WTC11 (cell line): Measurements from ENCODE around the gene RING1. TPM values are rescaled to one million over a fixed set of nuclear protein-coding genes. Genes with fewer than 3 reads are reported as not detected.

Source experiments
- ATAC-seq: fragments of 200-7000 bp; cut with Tn5 transposase; 2 replicates; pipeline ENCODE4 v1.10.0; 2021; ENCODE audit warnings: mild to moderate bottlenecking, moderate library complexity
- CTCF ChIA-PET: fragments of 300-600 bp; sonication (Branson Sonifier 250); formaldehyde crosslinking; loops from one replicate; lab custom pipeline; 2021; ENCODE audit warnings: antibody characterized with exemption; lab: Charles Lee
- POLR2A ChIA-PET: fragments of 350-600 bp; sonication (Branson Sonifier 250); formaldehyde crosslinking; loops from one replicate; lab custom pipeline; 2021; ENCODE audit warnings: antibody characterized with exemption; lab: Charles Lee
- DNase-seq: peaks from one replicate; pipeline ENCODE4 v3.0.0; 2021; ENCODE audit warnings: low spot score
- H3K27ac Mint-ChIP-seq: 2 replicates; pipeline ENCODE4 v1.8.0; 2021; ENCODE audit warnings: mixed read lengths
- H3K27me3 Mint-ChIP-seq: 2 replicates; pipeline ENCODE4 v1.8.0; 2021; ENCODE audit warnings: low read depth, mild to moderate bottlenecking, moderate library complexity, mixed read lengths
- H3K36me3 Mint-ChIP-seq: 2 replicates; pipeline ENCODE4 v1.8.0; 2021; ENCODE audit warnings: mixed read lengths
- H3K4me1 Mint-ChIP-seq: 2 replicates; pipeline ENCODE4 v1.8.0; 2022; ENCODE audit warnings: mixed read lengths
- H3K4me3 Mint-ChIP-seq: 2 replicates; pipeline ENCODE4 v1.8.0; 2021; ENCODE audit warnings: mild to moderate bottlenecking, moderate library complexity, mixed read lengths
- H3K9me3 Mint-ChIP-seq: 2 replicates; pipeline ENCODE4 v1.8.0; 2021; ENCODE audit warnings: mixed read lengths
- CBFB ChIP-seq: sonication (generic); formaldehyde crosslinking; IDR thresholded peaks from 2 replicates; pipeline ENCODE4 v1.8.1; 2022; ENCODE audit warnings: mild to moderate bottlenecking, low read depth, missing genetic modification reagents
- ELF4 ChIP-seq: sonication (generic); formaldehyde crosslinking; IDR thresholded peaks from 2 replicates; pipeline ENCODE4 v1.8.1; 2022; ENCODE audit warnings: low read depth, mild to moderate bottlenecking, moderate library complexity, missing genetic modification reagents
- ESRRA ChIP-seq: sonication (generic); formaldehyde crosslinking; IDR thresholded peaks from 2 replicates; pipeline ENCODE4 v1.8.1; 2022; ENCODE audit warnings: mild to moderate bottlenecking, missing genetic modification reagents, borderline replicate concordance
- FOXJ3 ChIP-seq: sonication (generic); formaldehyde crosslinking; IDR thresholded peaks from 2 replicates; pipeline ENCODE4 v1.9.0; 2021; ENCODE audit warnings: missing genetic modification reagents, mild to moderate bottlenecking, borderline replicate concordance
- GABPB1 ChIP-seq: sonication (generic); formaldehyde crosslinking; IDR thresholded peaks from 2 replicates; pipeline ENCODE4 v1.8.1; 2023; ENCODE audit warnings: mild to moderate bottlenecking, missing genetic modification reagents
- HMGA2 ChIP-seq: fragments of 250-450 bp; sonication (Bioruptor Pico); IDR thresholded peaks from 2 replicates; pipeline ENCODE4 v1.4.0; 2021; ENCODE audit warnings: mild to moderate bottlenecking, moderate library complexity
- IRF2 ChIP-seq: sonication (generic); formaldehyde crosslinking; IDR thresholded peaks from 2 replicates; pipeline ENCODE4 v1.8.0; 2022; ENCODE audit warnings: low read depth, missing genetic modification reagents, borderline replicate concordance
- NFE2L1 ChIP-seq: sonication (generic); formaldehyde crosslinking; IDR thresholded peaks from 2 replicates; pipeline ENCODE4 v1.8.1; 2023; ENCODE audit warnings: missing genetic modification reagents
- NR1H2 ChIP-seq: sonication (generic); formaldehyde crosslinking; IDR thresholded peaks from 2 replicates; pipeline ENCODE4 v1.9.0; 2021; ENCODE audit warnings: mild to moderate bottlenecking, moderate library complexity, missing genetic modification reagents
- NR3C1 ChIP-seq: sonication (generic); formaldehyde crosslinking; conservative IDR thresholded peaks from 2 replicates; pipeline ENCODE4 v1.8.1; 2023; ENCODE audit warnings: low read depth, mild to moderate bottlenecking, missing genetic modification reagents
- OVOL2 ChIP-seq: fragments of 250-450 bp; sonication (Bioruptor Pico); IDR thresholded peaks from 2 replicates; pipeline ENCODE4 v1.9.0; 2021; ENCODE audit warnings: mild to moderate bottlenecking, borderline replicate concordance
- RELA ChIP-seq: sonication (generic); formaldehyde crosslinking; IDR thresholded peaks from 2 replicates; pipeline ENCODE4 v1.8.1; 2022; ENCODE audit warnings: missing genetic modification reagents, mild to moderate bottlenecking, borderline replicate concordance
- SOX15 ChIP-seq: fragments of 250-450 bp; sonication (Bioruptor Pico); IDR thresholded peaks from 2 replicates; pipeline ENCODE4 v1.9.0; 2021; ENCODE audit warnings: mild to moderate bottlenecking
- TEAD1 ChIP-seq: sonication (generic); formaldehyde crosslinking; IDR thresholded peaks from 2 replicates; pipeline ENCODE4 v1.8.0; 2022; ENCODE audit warnings: mild to moderate bottlenecking, missing genetic modification reagents
- ZBTB21 ChIP-seq: sonication (generic); formaldehyde crosslinking; IDR thresholded peaks from 2 replicates; pipeline ENCODE4 v1.8.1; 2023; ENCODE audit warnings: mild to moderate bottlenecking, missing genetic modification reagents, borderline replicate concordance
- ZNF219 ChIP-seq: sonication (generic); formaldehyde crosslinking; IDR thresholded peaks from 2 replicates; pipeline ENCODE4 v1.8.0; 2023; ENCODE audit warnings: missing genetic modification reagents, mild to moderate bottlenecking, borderline replicate concordance
- ZNF396 ChIP-seq: fragments of 250-450 bp; sonication (Bioruptor Pico); IDR thresholded peaks from 2 replicates; pipeline ENCODE4 v1.8.0; 2021; ENCODE audit warnings: mild to moderate bottlenecking, moderate library complexity, borderline replicate concordance
- ZNF671 ChIP-seq: fragments of 250-450 bp; sonication (Bioruptor Pico); IDR thresholded peaks from 2 replicates; pipeline ENCODE4 v1.8.0; 2021; ENCODE audit warnings: mild to moderate bottlenecking
- total RNA-seq: library from RNA; stranded (reverse); gene quantifications from 3 replicates; pipeline ENCODE4 v1.2.3, GENCODE V29; 2021
- TF ChIP-seq, protein P1 (sequence below): sonication (generic); formaldehyde crosslinking; IDR thresholded peaks from 2 replicates; pipeline ENCODE4 v1.8.0; 2022; ENCODE audit warnings: missing genetic modification reagents
- TF ChIP-seq, protein P2 (sequence below): fragments of 250-450 bp; sonication (Bioruptor Pico); IDR thresholded peaks from 2 replicates; pipeline ENCODE4 v1.9.0; 2021; ENCODE audit warnings: mild to moderate bottlenecking
- TF ChIP-seq, protein P3 (sequence below): sonication (generic); formaldehyde crosslinking; conservative IDR thresholded peaks from 2 replicates; pipeline ENCODE4 v1.8.1; 2022; ENCODE audit warnings: mild to moderate bottlenecking, missing genetic modification reagents
- TF ChIP-seq, protein P4 (sequence below): sonication (generic); formaldehyde crosslinking; IDR thresholded peaks from 2 replicates; pipeline ENCODE4 v1.8.1; 2023; ENCODE audit warnings: mild to moderate bottlenecking, missing genetic modification reagents, moderate library complexity
- TF ChIP-seq, protein P5 (sequence below): sonication (generic); formaldehyde crosslinking; IDR thresholded peaks from 2 replicates; pipeline ENCODE4 v1.8.0; 2022; ENCODE audit warnings: mild to moderate bottlenecking, missing genetic modification reagents

Gene RING1
- total RNA-seq, 1 experiment from 2014 or later, result 26.6 TPM

DNA sequence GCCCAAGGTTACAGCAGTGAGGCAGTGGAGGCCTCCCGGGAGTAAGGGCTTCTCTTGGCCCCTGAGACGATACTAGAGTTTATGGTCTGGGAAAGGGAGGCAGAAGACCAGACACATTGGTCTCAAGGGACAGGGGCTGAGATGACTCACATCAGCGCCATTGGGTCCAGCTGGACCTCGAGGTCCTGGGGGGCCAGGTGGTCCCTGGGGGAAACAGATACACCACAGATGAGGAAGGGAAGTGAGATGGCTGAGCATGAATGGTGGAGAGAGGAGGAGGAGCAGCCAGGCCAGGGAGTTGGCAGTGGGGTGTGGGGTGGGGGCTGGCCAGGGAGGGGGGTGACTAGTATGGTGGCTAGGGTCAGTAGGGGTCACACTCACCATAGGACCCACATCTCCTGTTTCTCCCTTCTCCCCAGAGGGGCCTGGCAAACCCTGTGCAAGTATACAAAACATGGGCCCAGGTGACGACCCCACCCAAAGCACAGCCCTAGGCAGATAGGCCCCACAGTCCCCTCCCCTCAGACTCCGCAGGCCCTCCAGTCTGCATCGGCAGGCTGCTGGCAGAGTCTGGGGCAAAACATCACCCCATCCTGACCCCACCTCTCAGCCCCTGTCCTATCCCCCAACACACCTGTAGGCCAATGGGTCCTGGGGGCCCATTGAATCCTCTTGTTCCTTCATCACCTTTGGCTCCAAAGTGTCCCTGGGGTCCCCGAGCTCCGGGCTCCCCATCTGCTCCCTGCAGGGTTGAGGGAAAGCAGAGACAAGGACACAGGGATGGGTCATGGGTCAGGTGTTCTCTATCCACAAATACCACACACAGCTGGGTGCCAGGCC is 37.9 kb upstream of the RING1 start:
- 0 out of 2 replicates have a peak, but pooled peaks cover 3% of the 10 kb centered on the region for H3K4me1 Mint-ChIP-seq
- CTCF ChIA-PET, result interaction anchor here (1.0 kb wide), 1 partner anchor 9 kb away, joined by 3 read pairs; no protein-coding TSS in a partner anchor
- POLR2A ChIA-PET, result no interaction called here

DNA sequence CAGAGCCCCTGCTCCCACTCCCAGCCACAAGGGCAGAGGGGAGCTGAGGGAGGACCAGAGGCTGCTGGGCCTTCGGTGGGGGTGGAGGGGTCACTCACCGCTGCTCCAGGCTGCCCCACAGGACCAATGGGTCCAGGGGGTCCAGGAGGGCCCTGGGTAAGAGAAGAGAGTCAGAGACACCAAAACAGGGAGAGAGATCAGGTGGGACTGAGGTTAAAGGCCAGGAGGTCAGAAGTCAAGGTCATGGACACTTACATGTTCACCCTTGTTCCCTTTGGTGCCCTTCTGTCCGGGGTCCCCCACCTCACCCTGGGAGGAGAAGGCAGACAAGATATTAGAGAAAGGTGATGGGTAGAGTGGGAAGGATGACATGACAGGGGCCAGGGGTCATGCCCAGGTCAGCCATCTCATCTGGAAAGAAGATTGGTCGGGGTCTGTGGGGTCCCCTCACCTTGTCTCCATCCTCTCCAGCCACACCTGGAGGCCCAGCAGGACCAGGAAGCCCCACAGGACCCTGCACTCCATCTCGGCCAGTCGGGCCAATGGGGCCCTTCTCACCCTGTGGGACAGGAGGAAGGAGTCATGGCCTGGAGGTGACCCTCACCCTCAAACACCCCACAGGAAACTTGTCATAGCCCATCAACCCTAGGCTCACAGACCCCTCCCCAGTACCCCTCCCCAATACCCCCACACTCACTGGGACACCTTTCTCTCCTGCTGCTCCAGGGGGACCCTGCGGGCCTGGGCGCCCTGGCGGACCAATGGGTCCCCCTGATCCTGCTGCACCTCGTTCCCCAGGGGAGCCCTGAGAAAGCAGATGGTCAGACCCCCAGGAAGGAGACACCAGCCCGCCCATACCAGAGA is 37.1 kb upstream of the RING1 start:
- POLR2A ChIA-PET, result no interaction called here
- DNase-seq (no peak), ATAC-seq (no peak)
- Mint-ChIP-seq H3K27me3 (peaks cover 6% of the 10 kb centered on the region; the same call in 1 of the 2 replicates), H3K4me1 (0 out of 2 replicates have a peak, but pooled peaks cover 3% of the 10 kb centered on the region), H3K27ac (no peak overlapping the region), H3K36me3 (no peaks in the 10 kb centered on the region), H3K9me3 (no peaks in the 10 kb centered on the region), H3K4me3 (no peak overlapping the region)
- TF ChIP-seq ELF4 (no peak), RELA (no peak), ZNF219 (CRISPR knock-in tag) (no peak), IRF2 (CRISPR knock-in tag) (no peak), OVOL2 (CRISPR knock-in tag) (no peak), NFE2L1 (CRISPR knock-in tag) (no peak), FOXJ3 (CRISPR knock-in tag) (no peak), ZBTB21 (CRISPR knock-in tag) (no peak)
- TF ChIP-seq, protein P1, sequence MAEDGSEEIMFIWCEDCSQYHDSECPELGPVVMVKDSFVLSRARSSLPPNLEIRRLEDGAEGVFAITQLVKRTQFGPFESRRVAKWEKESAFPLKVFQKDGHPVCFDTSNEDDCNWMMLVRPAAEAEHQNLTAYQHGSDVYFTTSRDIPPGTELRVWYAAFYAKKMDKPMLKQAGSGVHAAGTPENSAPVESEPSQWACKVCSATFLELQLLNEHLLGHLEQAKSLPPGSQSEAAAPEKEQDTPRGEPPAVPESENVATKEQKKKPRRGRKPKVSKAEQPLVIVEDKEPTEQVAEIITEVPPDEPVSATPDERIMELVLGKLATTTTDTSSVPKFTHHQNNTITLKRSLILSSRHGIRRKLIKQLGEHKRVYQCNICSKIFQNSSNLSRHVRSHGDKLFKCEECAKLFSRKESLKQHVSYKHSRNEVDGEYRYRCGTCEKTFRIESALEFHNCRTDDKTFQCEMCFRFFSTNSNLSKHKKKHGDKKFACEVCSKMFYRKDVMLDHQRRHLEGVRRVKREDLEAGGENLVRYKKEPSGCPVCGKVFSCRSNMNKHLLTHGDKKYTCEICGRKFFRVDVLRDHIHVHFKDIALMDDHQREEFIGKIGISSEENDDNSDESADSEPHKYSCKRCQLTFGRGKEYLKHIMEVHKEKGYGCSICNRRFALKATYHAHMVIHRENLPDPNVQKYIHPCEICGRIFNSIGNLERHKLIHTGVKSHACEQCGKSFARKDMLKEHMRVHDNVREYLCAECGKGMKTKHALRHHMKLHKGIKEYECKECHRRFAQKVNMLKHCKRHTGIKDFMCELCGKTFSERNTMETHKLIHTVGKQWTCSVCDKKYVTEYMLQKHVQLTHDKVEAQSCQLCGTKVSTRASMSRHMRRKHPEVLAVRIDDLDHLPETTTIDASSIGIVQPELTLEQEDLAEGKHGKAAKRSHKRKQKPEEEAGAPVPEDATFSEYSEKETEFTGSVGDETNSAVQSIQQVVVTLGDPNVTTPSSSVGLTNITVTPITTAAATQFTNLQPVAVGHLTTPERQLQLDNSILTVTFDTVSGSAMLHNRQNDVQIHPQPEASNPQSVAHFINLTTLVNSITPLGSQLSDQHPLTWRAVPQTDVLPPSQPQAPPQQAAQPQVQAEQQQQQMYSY (CRISPR knock-in tag), result no peak
- TF ChIP-seq, protein P2, sequence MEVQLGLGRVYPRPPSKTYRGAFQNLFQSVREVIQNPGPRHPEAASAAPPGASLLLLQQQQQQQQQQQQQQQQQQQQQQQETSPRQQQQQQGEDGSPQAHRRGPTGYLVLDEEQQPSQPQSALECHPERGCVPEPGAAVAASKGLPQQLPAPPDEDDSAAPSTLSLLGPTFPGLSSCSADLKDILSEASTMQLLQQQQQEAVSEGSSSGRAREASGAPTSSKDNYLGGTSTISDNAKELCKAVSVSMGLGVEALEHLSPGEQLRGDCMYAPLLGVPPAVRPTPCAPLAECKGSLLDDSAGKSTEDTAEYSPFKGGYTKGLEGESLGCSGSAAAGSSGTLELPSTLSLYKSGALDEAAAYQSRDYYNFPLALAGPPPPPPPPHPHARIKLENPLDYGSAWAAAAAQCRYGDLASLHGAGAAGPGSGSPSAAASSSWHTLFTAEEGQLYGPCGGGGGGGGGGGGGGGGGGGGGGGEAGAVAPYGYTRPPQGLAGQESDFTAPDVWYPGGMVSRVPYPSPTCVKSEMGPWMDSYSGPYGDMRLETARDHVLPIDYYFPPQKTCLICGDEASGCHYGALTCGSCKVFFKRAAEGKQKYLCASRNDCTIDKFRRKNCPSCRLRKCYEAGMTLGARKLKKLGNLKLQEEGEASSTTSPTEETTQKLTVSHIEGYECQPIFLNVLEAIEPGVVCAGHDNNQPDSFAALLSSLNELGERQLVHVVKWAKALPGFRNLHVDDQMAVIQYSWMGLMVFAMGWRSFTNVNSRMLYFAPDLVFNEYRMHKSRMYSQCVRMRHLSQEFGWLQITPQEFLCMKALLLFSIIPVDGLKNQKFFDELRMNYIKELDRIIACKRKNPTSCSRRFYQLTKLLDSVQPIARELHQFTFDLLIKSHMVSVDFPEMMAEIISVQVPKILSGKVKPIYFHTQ (CRISPR knock-in tag), result no peak
- CTCF ChIA-PET, result interaction anchor here (1.0 to 2.7 kb wide), 5 partner anchors 9 to 171 kb away, joined by 3 to 34 read pairs (median 14); no protein-coding TSS in a partner anchor

More for the DNA sequence above, 37.9 kb upstream of the RING1 start:
- Mint-ChIP-seq H3K36me3 (no peaks in the 10 kb centered on the region), H3K27ac (no peak overlapping the region), H3K27me3 (peaks cover 1% of the 10 kb centered on the region; the same call in 1 of the 2 replicates), H3K9me3 (no peaks in the 10 kb centered on the region), H3K4me3 (no peak overlapping the region)
- ATAC-seq (no peak), DNase-seq (no peak)
- TF ChIP-seq CBFB (CRISPR knock-in tag), result no peak
- no peak for TF ChIP-seq TEAD1
- no peak for TF ChIP-seq ZNF671
- TF ChIP-seq, protein P3, sequence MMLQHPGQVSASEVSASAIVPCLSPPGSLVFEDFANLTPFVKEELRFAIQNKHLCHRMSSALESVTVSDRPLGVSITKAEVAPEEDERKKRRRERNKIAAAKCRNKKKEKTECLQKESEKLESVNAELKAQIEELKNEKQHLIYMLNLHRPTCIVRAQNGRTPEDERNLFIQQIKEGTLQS (CRISPR knock-in tag), result no peak
- TF ChIP-seq NR1H2 (CRISPR knock-in tag), result no peak
- TF ChIP-seq ESRRA (CRISPR knock-in tag), result no peak
- no peak for TF ChIP-seq SOX15 (CRISPR knock-in tag)
- no peak for TF ChIP-seq NR3C1 (CRISPR knock-in tag)
- TF ChIP-seq HMGA2, result no peak
- TF ChIP-seq ZNF396 (CRISPR knock-in tag), result no peak
- TF ChIP-seq, protein P4, sequence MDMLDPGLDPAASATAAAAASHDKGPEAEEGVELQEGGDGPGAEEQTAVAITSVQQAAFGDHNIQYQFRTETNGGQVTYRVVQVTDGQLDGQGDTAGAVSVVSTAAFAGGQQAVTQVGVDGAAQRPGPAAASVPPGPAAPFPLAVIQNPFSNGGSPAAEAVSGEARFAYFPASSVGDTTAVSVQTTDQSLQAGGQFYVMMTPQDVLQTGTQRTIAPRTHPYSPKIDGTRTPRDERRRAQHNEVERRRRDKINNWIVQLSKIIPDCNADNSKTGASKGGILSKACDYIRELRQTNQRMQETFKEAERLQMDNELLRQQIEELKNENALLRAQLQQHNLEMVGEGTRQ (CRISPR knock-in tag), result no peak
- TF ChIP-seq, protein P5, sequence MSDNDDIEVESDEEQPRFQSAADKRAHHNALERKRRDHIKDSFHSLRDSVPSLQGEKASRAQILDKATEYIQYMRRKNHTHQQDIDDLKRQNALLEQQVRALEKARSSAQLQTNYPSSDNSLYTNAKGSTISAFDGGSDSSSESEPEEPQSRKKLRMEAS (CRISPR knock-in tag), result no peak
- TF ChIP-seq RELA, result no peak
- no peak for TF ChIP-seq GABPB1 (CRISPR knock-in tag)
- TF ChIP-seq, all 79 proteins: peak for 0
